ENCODE results near the gene SPO11.
"Not testable (repeated sequence)": the region's sequence is repeated elsewhere in the genome, so short reads cannot be mapped to it uniquely, and the experiment has no call there.

SPO11 gene

DNA sequence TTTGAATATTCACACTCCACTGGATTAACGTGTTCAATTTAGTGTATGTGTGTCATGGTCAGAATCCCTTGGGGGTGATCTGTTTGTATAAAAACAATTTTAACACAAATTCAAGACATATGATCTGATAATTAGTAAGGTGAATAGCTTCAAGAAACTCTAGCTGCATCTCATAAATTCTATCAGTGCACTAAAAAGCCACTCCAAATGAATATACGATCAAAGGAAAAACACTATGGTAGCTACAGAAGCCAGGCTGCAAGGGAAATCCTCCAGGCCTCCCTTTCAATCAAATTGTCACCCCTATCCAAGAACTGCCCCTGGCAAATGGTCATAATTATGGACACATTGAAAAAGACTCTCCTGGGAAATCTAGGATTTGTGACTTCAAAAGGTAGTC, 12.1 kb downstream of the SPO11 start:
- DNase-seq (ENCODE audit: low read depth), result no peak

DNA sequence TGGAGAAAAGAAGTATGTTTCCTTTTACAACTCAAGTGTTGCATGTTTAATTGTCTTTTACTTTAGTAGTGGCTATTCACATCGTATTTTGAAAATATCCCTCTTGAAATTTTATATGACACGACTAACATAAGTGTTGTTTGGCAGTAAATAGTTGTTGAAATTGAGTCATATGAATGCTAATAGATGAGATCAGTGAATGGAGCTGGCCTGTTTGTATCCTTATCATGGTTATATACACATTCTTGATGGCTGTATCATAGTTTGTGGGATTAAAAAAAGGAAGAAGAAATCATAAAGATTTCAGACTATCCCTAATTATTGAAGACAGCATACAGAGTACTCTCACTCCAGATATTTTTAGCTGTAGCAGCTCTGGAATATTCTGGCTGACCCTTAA, 13.2 kb downstream of the SPO11 start:
- no peak for DNase-seq (ENCODE audit: low read depth)

DNA sequence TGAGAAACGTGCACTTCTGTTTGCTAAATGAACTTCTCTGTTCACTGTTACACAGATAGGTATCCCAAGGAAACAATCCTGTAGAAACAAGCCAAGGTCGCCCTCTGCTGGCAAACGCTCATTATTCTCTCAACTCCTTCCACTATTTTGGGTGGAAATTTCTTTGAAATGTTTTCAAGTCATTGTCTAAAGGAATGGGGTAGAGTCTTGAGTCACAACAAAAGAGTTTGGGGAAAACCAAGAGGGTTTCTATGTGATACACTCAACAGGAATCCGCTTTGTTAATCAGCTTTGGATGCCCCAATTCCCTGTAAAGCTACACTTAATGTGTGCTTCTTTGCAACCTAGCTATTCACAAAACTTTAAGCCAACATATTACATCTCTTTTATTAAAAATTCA, 16.9 kb downstream of the SPO11 start:
- peak; percentile 56 for DNase-seq (ENCODE audit: low read depth)

DNA sequence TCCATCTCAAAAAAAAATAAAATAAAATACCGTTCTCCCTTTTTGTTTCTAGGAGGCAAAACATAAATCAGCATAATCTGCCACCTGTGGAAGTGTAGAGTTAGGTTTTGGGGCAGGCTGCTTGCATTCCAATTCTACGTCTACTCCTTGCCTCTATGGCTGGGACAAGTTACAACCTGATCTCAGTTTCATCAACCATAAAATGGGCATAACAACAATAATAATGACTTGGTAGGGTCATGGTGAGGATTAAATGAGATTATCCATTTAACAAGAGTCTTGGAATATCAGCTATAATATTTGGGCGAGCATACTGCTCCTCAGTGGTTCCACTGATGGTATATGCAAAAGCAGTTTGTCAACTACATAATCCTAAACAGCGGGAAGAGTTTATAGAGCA, 17.8 kb downstream of the SPO11 start:
- no peak for DNase-seq (ENCODE audit: low read depth)

DNA sequence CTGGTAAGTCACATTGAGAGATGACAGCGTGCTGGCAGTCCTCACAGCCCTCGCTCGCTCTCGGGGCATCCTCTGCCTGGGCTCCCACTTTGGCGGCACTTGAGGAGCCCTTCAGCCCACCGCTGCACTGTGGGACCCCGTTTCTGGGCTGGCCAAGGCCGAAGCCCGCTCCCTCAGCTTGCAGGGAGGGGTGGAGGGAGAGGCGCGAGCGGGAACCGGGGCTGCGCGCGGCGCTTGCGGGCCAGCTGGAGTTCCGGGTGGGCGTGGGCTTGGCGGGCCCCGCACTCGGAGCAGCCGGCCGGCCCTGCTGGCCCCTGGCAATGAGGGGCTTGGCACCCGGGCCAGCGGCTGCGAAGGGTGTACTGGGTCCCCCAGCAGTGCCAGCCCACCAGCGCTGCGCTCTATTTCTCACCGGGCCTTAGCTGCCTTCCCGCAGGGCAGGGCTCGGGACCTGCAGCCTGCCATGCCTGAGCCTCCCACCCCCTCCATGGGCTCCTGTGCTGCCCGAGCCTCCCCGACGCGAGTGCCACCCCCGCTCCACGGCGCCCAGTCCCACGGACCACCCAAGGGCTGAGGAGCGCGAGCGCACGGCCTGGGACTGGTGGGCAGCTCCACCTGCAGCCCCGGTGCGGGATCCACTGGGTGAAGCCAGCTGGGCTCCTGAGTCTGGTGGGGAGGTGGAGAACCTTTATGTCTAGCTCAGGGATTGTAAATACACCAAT, 18.8 kb downstream of the SPO11 start:
- not testable (repeated sequence) for DNase-seq (ENCODE audit: low read depth)

DNA sequence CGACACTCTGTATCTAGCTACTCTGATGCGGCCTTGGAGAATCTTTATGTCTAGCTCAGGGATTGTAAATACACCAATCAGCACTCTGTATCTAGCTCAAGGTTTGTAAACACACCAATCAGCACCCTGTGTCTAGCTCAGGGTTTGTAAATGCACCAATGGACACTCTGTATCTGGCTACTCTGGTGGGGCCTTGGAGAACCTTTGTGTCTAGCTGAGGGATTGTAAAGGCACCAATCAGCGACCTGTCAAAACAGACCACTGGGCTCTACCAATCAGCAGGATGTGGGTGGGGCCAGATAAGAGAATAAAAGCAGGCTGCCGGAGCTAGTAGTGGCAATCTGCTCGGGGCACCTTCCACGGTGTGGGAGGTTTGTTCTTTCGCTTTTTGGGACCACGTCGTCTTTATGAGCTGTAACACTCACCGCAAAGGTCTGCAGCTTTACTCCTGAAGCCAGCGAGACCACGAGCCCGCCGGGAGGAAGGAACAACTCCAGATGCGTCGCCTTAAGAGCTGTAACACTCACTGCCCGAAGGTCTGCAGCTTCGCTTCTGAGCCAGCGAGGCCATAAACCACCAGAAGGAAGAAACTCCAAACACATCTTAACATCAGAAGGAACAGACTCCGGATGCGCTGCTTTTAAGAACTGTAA, 19.4 kb downstream of the SPO11 start:
- not testable (repeated sequence) for DNase-seq (ENCODE audit: low read depth)

DNA sequence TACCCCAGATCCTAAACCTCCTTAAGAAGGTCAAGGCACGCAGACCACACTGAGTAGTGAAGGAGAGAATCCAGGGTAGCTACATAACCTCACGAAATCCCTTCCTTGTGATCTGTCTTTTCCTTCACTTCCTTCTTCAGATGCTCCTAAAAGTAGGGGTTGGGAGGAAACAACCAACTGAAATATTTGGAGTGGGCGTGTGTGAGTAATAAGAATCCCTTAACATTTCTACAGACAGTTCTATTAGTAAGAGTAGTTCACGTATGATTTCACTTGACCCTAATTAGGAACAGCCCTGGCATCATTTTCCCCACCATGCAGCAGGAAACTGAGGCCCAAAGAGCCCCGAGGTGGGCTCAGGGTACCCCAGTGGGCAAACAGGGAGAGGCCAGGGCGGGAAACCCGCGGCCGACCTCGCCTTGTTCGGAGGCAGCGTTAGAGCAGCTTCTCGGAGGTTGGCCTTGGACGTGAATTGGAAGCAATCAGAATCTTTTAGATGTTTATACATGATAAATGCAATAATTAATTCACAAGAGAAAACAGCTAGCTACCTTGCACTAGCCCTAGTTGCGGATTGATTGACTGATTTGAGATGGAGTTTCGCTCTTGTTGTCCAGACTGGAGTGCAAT, 20.6 kb downstream of the SPO11 start:
- DNase-seq (ENCODE audit: low read depth), result no peak

DNA sequence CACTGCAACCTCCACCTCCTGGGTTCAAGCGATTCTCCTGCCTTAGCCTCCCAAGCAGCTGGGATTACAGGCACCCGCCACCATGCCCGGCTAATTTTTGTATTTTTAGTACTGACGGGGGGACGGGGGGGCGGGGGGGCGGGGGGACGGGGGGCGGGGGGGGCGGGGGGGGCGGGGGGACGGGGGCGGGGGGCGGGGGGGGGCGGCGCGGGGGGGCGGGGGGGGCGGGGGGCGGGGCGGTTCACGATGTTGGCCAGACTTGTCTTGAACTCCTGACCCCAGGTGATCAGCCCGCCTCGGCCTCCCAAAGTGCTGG, 21.1 kb downstream of the SPO11 start:
- not testable (repeated sequence) for DNase-seq (ENCODE audit: low read depth)

DNA sequence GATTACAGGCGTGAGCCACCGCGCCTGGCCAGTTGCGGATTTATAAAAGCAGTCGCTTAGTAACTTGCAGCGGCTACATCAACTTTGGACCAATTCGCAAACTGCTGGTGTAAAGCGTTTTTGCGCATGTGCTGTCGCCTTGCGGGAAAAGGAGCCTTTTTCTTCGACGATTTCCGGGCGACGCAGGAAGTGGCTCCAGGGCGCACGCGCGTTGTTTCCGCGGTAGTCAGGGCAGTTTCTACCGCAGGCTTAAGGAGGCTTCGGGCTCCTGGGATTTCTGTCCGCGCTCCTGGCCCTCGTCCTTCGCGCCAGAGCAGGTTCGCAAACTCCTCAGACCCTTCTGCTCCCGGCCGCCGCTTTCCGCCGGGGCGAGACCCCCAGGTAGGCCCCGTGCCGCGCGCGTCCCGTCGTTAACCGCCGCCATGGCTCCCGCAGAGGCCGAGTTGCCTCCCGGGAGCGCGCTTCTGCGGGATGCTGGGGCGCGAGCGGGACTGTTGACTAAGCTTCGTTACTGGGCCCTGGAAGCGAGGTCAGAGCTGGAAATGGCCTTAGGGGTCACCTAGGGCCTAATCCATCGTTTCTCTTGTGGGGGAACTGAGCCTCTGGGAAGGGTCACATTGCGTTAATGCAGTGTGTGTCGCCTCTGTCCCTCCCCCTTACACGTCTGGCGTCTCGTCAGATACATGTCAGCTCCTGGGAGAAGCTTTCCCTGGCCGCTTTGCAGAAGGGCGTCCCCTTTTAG, 21.6 kb downstream of the SPO11 start, which contains the start of gene RAE1:
Gene RAE1 (plus strand): TSS at position 214 of the 742 bp plus-strand sequence. CDS start 2,784 bp downstream, outside the sequence.
- DNase-seq (ENCODE audit: low read depth), result peak; percentile 80

DNA sequence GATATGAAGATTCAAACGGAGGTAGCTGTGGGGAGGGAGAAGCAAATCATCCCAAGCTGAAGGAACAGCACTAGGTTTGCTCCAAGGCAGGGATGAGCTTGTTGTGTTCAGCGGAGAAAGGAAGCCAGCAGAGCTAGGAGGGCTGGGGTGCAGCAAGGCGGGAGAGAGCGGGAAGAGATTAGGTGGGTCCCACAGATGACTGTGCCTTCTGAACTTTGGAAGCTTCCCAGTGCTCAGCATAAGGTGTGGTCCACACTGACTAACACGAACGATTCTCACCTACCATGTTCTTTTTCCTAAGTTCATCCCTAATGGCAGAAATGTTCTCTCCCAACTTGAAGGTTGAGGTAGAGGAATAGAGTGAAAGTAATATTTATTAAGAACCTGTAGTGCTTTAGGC, 22.7 kb downstream of the SPO11 start:
- DNase-seq (ENCODE audit: low read depth), result no peak

DNA sequence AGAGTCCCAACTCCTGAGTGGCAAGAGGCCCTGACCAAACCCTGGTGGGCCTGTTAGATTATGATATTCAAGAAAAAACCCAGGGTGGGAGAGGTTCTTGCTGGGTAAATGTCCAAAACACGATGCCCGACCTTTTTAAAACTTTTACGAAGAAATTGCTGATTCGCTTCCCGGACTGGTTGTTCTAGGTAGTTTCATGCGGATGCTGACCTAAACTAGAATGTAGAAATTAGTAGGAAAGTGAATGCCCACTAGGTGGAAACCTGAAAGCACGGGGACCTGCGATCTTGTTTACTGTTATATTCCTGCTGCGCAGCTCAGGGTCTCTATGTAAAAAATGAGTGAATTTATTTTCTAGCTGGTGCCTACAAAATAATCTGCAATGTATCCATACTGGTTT, 23.7 kb downstream of the SPO11 start:
- no peak for DNase-seq (ENCODE audit: low read depth)

DNA sequence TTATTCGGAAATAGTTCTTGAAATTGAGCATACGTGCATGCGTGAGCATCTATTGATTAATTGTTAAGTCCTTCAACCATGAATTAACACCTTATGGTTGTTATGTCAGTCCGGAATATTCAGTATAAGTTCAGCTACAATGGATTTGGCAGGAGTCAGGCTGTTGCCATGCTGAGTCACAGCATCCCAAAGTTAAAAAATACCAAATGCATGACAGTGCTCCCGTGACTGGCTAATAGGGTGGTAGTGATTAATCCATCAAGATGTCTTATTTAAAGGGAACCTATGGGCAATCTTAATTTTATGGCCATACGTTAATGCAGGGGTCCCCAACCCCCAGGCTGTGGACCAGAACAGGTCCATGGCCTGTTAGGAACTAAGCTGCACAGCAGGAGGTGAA, 31.9 kb downstream of the SPO11 start:
- no peak for DNase-seq (ENCODE audit: low read depth)

DNA sequence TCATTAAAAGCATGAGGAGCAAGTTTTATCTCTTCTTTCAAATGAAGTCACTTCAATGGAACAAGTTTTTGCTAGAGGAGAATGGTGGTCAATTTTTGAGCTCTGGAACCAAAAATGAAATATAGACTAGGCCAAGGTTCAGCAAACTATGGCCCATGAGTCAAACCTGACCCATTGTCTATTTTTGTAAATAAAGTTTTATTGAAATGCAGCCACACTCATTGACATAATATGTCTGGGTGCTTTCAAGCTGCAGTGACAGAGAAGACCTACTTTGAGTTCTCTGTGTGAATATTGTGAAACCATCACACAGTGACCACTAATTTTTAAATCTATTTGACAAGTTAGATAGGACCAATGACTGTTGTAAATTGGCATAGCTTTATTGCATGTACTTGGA, 34.8 kb downstream of the SPO11 start:
- no peak for DNase-seq (ENCODE audit: low read depth)

DNA sequence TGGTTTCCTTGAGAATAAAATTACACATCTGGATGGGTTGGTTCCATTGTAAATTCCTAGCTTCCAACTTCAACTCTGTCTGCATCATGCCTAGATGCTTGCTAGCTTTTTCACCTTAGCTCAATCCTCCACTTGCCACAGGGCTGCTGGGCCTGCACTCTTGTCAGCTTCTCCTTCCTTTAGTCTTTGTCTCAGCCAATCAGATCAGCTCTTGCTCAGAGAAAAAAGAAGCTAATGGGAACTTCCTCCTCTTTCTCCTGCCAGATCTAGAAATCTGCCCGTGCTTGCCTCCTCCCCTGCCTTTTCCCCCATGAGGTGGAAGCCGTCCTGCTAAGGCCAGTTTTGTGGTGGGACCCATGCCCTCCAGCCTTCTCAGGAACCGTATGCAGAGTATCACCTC, 40.0 kb downstream of the SPO11 start:
- no peak for DNase-seq (ENCODE audit: low read depth)

DNA sequence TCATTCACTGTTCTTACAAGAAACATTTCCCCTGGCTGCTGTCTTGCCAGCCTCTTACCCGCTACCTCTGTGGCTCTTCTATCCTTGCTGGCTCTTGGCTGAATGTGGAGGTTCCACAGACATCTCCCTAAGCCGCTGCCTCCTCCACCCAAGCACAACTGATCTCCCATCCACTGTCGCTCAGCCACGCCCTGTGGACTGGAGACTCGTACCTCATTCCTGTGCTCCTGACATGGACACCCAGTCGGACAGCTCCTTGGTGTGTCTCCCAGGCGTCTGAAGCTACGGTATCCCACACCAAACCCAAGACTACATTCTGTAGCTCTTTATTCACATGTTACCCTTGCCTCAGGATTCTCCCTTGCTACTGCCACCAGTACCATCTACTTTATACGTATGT, 40.7 kb downstream of the SPO11 start:
- no peak for DNase-seq (ENCODE audit: low read depth)

DNA sequence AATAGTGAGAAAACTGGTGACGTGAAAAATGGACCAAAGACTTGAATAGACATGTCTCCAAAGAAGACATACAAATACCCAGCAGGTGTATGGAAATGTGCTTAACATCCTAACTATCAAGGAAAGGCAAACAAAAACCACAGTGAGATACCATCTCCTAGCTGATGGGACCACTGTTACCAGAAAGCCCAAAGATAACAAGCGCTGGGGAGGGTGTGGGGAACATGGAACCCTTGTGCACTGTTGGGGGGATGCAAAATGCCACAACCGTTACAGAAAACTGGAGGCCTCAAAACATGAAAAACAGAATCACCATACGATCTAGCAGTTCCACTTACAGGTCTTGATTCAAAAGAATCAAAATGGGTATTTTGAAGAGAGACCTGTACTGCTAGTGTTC, 41.8 kb downstream of the SPO11 start:
- no peak for DNase-seq (ENCODE audit: low read depth)

DNA sequence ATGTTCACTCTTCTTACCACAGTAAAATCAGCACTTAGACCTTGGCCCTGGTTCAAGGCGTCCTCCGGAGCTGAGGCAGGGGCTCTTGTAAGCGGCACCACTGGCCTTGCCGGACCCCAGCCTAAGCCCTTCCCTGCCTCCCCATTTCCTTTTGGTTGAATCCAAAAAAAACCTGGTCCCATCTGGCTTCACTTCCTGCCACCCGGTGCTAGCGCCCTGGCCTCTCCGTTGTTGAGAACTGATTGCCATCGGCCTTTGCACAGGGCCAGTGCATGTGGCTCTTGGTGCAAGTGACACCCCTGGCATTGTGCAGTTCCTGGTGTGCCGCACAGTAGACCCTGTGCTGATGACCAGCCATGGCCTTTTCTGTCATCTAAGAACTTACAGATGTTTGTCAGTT, 42.6 kb downstream of the SPO11 start:
- DNase-seq (ENCODE audit: low read depth), result no peak

DNA sequence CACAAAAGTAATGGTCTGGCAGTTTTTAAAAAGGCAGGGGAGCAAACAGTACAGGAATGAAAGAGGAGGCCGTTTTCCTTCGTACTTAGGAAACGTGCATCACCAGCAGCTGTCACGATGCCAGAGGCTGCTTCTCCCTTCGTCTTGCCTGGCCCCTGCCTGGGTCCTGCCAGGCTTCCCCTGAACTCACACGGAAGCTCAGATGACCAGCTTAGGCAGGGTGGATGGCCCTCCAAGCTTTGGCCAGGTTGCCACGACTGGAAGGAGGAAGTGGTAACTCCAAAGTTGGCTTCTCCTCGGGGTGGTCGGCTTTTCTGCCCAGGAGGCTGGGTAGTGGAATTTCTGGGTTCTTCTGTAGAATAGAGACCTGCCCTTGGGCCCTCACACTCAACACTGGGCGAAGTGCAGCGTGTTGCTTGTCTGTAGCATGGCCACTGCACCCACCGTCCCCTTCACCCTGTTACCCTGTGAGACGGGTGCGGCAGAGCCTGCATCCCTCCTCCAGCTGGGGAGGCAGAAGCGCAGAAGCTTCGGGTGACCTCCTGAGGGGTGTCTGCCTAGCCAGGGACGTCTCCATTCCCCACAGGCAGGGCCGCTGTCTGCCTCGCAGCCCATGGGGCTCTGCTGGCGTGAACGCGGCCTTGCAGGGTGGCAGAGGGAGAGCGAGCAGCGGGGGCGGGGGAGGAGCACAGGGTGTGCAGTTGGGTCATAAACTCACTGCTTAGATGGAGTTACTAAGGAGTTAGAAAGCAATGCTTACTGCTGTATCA, 43.2 kb downstream of the SPO11 start:
- DNase-seq (ENCODE audit: low read depth), result no peak

DNA sequence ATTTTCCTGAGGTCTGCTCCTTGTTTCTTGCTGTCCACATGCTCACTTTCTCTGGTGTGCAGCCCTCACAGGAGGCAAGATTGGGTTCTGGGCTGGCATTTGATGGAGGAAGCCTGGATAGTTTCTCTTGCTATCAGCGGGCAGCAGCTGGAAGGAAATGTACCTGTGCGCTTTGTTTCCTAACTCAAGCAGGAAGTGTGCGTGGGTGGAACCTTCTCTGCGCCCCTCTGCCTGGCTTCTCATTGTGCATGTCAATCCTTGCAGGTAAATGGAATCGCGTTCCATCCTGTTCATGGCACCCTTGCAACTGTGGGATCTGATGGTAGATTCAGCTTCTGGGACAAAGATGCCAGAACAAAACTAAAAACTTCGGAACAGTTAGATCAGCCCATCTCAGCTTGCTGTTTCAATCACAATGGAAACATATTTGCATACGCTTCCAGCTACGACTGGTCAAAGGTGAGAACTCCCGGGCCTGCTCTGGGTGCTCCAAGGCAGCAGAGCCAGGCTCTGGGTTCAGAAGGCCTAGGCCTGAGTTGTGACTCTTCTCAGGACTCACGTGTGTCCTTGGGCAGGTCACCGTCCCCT, 44.8 kb downstream of the SPO11 start:
- no peak for DNase-seq (ENCODE audit: low read depth)

DNA sequence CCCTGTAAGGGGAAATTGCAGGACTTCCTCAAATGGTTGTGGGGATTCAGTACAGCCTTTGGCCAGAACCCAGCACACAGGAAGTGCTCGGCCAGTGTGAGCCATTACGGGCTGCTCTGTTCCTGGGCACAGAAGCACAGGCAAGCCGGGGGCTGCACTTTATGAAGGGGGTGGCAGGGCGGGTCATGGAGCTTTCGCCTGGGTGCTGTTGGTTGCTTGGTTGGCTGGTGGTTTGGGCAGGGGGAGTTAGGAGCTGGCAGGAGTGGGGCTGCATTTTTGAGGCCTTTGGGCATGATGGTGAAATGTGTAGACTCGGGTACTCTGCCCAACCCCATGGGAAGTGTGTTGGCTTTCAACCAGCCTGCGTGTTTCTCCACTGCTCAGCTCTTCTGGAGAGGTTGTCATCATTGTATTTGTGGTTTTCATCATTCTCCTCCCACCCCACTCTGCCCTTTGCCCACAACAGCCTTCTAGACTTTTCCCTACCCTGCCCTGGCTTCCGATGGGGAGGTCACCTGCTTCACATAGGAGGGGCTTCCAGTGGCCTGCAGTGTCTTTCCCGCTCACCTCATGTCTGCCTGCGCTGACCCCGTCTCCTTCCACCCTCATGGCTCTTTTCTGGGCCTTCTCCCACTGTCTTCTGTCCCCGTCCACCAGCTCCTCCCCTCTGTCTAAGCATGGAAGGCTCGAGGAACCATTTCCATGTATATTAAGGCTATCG, 45.5 kb downstream of the SPO11 start:
- DNase-seq (ENCODE audit: low read depth), result no peak

DNA sequence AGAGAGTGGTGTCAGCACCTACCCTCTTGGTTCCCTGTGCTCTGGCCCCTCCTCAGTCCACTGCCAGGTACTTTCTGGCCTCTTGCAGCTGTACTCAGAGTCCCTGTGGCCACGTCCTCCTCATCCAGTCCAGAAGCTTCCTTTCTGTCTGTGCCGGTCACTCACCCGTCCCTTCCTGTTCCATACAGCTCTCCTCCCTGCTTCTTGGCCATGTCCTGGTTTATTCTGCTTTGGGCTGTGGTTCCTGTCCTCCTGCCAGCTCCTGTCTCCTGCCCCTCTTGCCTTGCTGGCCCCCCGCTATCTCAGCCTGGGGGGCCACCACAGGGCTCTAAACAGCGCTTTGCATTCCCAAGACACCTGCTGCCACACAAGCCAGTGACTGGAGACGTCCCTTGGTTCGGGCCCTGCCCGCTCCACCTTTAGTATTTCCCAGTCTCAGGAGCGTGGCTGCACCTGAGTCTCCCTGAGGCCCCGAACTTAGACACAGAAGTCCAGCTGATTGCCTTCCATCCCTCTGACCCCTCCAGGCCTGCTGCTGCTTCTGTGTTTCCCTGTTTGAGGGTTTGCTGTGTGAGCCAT, 46.1 kb downstream of the SPO11 start:
- DNase-seq (ENCODE audit: low read depth), result no peak

All from stimulated activated CD8-positive, alpha-beta memory T cell treated with anti-CD3 and anti-CD28 coated beads, Interleukin-15, amount 100 ng/mL, for 1 hour (primary cell).